K562 (cell line): Measurements from ENCODE around the gene GNAS-AS1. TPM values are rescaled to one million over a fixed set of nuclear protein-coding genes. Genes with fewer than 3 reads are reported as not detected.

Experiments
- CHD4 ChIP-seq: fragments of 200-600 bp; sonication (generic); IDR thresholded peaks from 3 replicates; pipeline ENCODE4 v1.6.1; 2012; ENCODE audit warnings: low read depth, mild to moderate bottlenecking, mixed read lengths, low read length, inconsistent platforms; ENCODE audit not compliant: insufficient read depth, insufficient replicate concordance, poor library complexity, severe bottlenecking
- CREB1 ChIP-seq, 2 experiments: sonication (generic) in 1 of 2; formaldehyde crosslinking in 1 of 2; IDR thresholded peaks; 2 replicates each; pipeline versions ENCODE4 v1.6.1 to v1.8.0; 2012 to 2022; ENCODE audit warnings: inconsistent platforms in 1 of 2, mild to moderate bottlenecking in 1 of 2, missing genetic modification reagents in 1 of 2, moderate library complexity in 1 of 2
- CSDE1 ChIP-seq, 2 experiments: fragments of 450-650 bp; IDR thresholded peaks; 2 replicates each; pipeline ENCODE4 v1.6.1; 2016; ENCODE audit warnings: mild to moderate bottlenecking in 1 of 2
- ETS1 ChIP-seq: conservative IDR thresholded peaks from 2 replicates; pipeline ENCODE4 v1.6.1; 2011; ENCODE audit warnings: low read depth, mild to moderate bottlenecking, low read length; ENCODE audit not compliant: control insufficient read depth
- HDAC2 ChIP-seq: fragments of 450-650 bp; IDR thresholded peaks from 2 replicates; pipeline ENCODE4 v1.6.1; 2016; ENCODE audit warnings: mild to moderate bottlenecking
- L3MBTL2 ChIP-seq: fragments of 450-650 bp; IDR thresholded peaks from 2 replicates; pipeline ENCODE4 v1.6.1; 2016; ENCODE audit warnings: mild to moderate bottlenecking, moderate library complexity
- MLX ChIP-seq, 2 experiments: fragments of 450-650 bp in 1 of 2; sonication (generic) in 1 of 2; formaldehyde crosslinking; conservative IDR thresholded peaks; 2 replicates each; pipeline versions ENCODE4 v1.4.0 to v1.8.1; 2020 to 2022; ENCODE audit warnings: mild to moderate bottlenecking in 1 of 2, missing genetic modification reagents in 1 of 2
- RBFOX2 ChIP-seq: fragments of 200-400 bp; formaldehyde crosslinking; IDR thresholded peaks from 2 replicates; pipeline ENCODE4 v1.6.1; 2017; ENCODE audit warnings: low read depth, mild to moderate bottlenecking, low read length, moderate library complexity
- ZBTB17 ChIP-seq: fragments of 450-650 bp; formaldehyde crosslinking; IDR thresholded peaks from 2 replicates; pipeline ENCODE4 v1.4.0; 2020; ENCODE audit warnings: mild to moderate bottlenecking
- ZFX ChIP-seq: sonication (generic); formaldehyde crosslinking; IDR thresholded peaks from 2 replicates; pipeline ENCODE4 v1.8.0; 2022; ENCODE audit warnings: mild to moderate bottlenecking, missing genetic modification reagents, moderate library complexity
- polyA plus RNA-seq, 8 experiments: library from polyadenylated mRNA; depleted of rRNA in 4 of 8; stranded (reverse) in 5 of 8; unstranded in 3 of 8; fragments of >200 nt; fragmentation: Nextera tagmentation in 2 of 8; fragmentation: Illumina TruSeq in 1 of 8; extraction: Ambion mirVana in 2 of 8; extraction: Trizol in 1 of 8; gene quantifications; 2 replicates each; pipeline versions ENCODE4 v1.2.1 to v1.2.3, GENCODE V29; 2011 to 2014; ENCODE audit warnings: inconsistent platforms in 1 of 8, missing spikeins in 1 of 8
- total RNA-seq, 7 experiments: library from RNA; depleted of rRNA in 6 of 7; stranded (reverse); fragments of >200 nt in 6 of 7; fragmentation: Illumina TruSeq in 2 of 7; extraction: Trizol in 2 of 7; gene quantifications; 2 replicates each; pipeline versions ENCODE4 v1.2.1 to v1.2.3, GENCODE V29; 2011 to 2021; ENCODE audit warnings: low replicate concordance in 1 of 7
- TF ChIP-seq, protein P1 (sequence below), 2 experiments: fragments of 450-650 bp; formaldehyde crosslinking in 1 of 2; IDR thresholded peaks; 2 replicates each; pipeline versions ENCODE4 v1.4.0 to v1.6.1; 2014 to 2020; ENCODE audit warnings: mild to moderate bottlenecking in 2 of 2, borderline replicate concordance in 1 of 2, low read depth in 1 of 2
- TF ChIP-seq, protein P2 (sequence below): IDR thresholded peaks from 3 replicates; pipeline ENCODE4 v1.6.1; 2011; ENCODE audit warnings: borderline replicate concordance, mild to moderate bottlenecking; ENCODE audit not compliant: insufficient read length, insufficient read depth

The GNAS-AS1 gene
- total and polyA plus RNA-seq, 9 of the 15 experiments (the other 6 are each of a cell fraction or from before 2014, with no cell fraction given) = 0.04 to 2.5 (median 0.25) TPM

DNA sequence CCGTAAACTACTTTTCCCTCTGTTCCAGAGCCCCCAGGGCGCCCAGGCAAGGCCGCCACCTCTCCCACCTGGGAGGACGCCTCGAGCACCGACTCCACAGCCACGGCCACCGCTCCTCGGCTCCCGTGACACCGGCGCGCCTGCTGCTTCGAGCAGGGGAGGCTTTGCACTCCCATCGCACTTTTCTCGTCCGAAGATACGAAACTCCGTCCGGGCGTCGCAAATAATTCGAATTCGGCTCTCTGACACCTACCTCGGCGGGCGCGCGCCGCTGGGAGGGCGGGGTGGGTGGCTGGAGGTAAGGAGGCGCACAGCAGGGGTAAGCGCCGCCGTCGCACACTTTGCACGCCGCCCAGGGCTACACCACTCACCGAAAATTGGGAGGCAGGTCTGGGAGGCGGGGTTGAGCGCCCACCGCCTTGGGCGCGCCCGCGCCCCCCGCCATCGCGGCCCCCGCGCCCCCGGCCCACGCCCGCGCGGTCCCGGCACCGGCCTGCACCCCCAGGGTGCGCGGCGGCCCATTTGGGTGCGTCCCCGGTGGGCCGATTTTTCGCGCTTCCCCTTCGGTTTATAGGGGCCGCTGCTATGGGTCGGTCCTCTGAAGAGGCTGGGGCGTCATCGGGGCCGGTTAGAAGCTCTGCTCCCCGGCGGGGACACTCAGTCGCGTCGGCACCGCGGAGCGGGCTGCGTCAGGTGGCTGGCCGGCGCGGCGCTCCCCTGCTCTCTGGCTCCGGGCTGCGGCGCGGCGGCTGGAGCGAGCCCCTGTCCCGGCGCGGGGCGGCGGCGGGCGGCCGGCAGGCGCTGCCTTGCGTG lies 38.0 kb upstream of the GNAS-AS1 start (continued):
- TF ChIP-seq ETS1 = no peak; the same call in 1 of the 2 replicates
- TF ChIP-seq ZFX (CRISPR knock-in tag) = peak; percentile 46
- TF ChIP-seq, protein P1, sequence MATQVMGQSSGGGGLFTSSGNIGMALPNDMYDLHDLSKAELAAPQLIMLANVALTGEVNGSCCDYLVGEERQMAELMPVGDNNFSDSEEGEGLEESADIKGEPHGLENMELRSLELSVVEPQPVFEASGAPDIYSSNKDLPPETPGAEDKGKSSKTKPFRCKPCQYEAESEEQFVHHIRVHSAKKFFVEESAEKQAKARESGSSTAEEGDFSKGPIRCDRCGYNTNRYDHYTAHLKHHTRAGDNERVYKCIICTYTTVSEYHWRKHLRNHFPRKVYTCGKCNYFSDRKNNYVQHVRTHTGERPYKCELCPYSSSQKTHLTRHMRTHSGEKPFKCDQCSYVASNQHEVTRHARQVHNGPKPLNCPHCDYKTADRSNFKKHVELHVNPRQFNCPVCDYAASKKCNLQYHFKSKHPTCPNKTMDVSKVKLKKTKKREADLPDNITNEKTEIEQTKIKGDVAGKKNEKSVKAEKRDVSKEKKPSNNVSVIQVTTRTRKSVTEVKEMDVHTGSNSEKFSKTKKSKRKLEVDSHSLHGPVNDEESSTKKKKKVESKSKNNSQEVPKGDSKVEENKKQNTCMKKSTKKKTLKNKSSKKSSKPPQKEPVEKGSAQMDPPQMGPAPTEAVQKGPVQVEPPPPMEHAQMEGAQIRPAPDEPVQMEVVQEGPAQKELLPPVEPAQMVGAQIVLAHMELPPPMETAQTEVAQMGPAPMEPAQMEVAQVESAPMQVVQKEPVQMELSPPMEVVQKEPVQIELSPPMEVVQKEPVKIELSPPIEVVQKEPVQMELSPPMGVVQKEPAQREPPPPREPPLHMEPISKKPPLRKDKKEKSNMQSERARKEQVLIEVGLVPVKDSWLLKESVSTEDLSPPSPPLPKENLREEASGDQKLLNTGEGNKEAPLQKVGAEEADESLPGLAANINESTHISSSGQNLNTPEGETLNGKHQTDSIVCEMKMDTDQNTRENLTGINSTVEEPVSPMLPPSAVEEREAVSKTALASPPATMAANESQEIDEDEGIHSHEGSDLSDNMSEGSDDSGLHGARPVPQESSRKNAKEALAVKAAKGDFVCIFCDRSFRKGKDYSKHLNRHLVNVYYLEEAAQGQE (IDR thresholded peaks at IDR 0.05; ENCODE audit: borderline replicate concordance) = 0 out of 2 replicates have a peak, but pooled peaks have one; percentile 3
- TF ChIP-seq, protein P1 (CRISPR knock-in tag; IDR thresholded peaks at IDR 0.05; ENCODE audit: low read depth) = no peak
- no peak for TF ChIP-seq HDAC2
- peak; percentile 94 for TF ChIP-seq CREB1 (IDR thresholded peaks at IDR 0.05)
- peak; percentile 95 for TF ChIP-seq CREB1 (CRISPR knock-in tag; IDR thresholded peaks at IDR 0.05)
- TF ChIP-seq ZBTB17 (CRISPR knock-in tag) = no peak
- TF ChIP-seq L3MBTL2 = peak; percentile 22; the same call in 1 of the 2 replicates
- TF ChIP-seq MLX (CRISPR knock-in tag; conservative IDR thresholded peaks at IDR 0.05) = no peak
- TF ChIP-seq RBFOX2 = peak; percentile 93
- no peak for TF ChIP-seq CSDE1 (IDR thresholded peaks at IDR 0.05)
- TF ChIP-seq, protein P2, sequence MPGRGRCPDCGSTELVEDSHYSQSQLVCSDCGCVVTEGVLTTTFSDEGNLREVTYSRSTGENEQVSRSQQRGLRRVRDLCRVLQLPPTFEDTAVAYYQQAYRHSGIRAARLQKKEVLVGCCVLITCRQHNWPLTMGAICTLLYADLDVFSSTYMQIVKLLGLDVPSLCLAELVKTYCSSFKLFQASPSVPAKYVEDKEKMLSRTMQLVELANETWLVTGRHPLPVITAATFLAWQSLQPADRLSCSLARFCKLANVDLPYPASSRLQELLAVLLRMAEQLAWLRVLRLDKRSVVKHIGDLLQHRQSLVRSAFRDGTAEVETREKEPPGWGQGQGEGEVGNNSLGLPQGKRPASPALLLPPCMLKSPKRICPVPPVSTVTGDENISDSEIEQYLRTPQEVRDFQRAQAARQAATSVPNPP = no peak
- no peak for TF ChIP-seq CHD4
